GM12891 (cell line): ENCODE data around the gene GPR107.

Experiments
- POLR2A ChIP-seq: IDR thresholded peaks from 2 replicates; pipeline ENCODE4 v1.6.1; 2011; ENCODE audit warnings: low read depth, low read length, control low read depth
- POLR2AphosphoS5 ChIP-seq: IDR thresholded peaks from 2 replicates; pipeline ENCODE4 v1.6.1; 2011; ENCODE audit warnings: low read depth, low read length, control low read depth

GRCh38 chr9:130106860-130107233 is 53.1 kb downstream of the GPR107 start:
- TF ChIP-seq POLR2AphosphoS5 = no peak
- TF ChIP-seq POLR2A = no peak
